Hindlimb muscle (tissue), 1 donor: ENCODE data around the gene ZNF580. TPM values are rescaled to one million over a fixed set of nuclear protein-coding genes. Genes with fewer than 3 reads are reported as not detected.
A peak's percentile ranks its signal among the peaks of the same experiment; 100 is the strongest.

Source experiments
- DNase-seq: peaks from one replicate; pipeline ENCODE4 v3.0.0-alpha.2; 2013
- polyA plus RNA-seq: library from polyadenylated mRNA; unstranded; fragments of 120-200 nt; gene quantifications from one replicate; pipeline ENCODE4 v1.2.1, GENCODE V29; 2013; ENCODE audit not compliant: insufficient read length

ZNF580 gene
- polyA plus RNA-seq, 1 donor: 26.0 TPM

DNA sequence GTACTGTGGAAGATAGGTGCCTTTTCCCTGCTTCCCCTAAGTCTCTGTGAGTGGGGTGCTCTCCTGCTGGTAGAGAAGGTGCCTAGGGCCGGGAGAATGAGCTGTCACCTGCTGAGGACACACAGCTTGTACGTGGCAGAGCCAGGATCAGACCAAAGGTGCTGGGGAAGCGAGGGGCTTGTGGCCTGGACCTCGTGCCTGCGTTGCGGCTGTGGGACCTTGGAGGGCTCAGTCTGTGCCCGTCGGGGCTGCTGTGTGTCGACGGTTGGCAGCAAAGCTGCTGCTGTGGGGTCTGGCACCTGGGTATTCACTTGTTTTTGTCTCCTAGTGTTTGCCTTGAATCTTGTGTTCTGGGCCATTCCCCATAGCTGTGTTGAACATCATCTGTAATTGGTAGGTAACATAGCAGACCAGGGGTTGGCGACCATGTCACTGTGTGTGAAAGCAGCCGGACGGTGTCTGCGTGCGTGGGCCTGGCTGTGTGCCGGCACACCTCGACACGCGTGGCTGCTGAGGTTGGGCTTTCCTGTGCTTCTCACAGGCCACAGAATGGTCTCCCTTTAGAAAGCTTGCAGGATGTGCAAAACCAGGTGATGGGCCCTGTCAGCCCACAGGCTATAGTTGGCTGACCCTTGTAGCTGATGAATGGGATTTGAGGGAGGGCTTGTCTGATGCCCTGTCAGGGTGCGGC is 23.2 kb downstream of the ZNF580 start:
- no peak for DNase-seq

DNA sequence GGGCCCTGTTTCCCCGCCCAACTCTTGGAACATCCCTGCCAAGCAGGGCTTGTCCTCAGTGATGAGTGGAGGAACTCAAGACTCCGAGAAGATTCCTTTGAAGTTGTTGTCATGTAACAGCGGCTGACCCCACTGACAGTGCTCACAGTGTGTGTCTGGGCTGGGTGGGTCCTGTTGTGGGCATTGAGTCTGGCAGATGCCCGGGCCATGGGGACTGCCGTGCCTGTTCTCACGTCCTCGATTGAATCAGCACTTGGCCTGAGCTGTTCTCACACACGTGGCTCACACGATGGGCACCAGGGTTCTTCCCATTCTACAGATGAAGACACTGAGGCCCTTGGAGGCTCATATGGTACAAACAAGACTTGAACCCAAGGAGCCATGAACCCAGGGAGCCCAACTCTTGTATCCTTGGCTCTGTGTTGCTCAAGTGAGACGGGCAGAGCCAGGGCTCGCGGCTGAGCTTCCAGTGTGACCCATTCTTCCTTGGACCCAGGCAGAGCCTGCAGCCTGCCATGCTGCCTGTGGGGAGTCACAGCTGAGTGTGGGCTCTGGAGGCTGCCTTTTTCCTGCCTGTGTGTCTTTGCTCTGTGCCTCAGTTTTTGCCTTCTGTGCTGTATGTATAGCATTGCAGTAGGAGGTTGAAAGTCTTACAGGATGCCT is 25.7 kb downstream of the ZNF580 start:
- DNase-seq: no peak

DNA sequence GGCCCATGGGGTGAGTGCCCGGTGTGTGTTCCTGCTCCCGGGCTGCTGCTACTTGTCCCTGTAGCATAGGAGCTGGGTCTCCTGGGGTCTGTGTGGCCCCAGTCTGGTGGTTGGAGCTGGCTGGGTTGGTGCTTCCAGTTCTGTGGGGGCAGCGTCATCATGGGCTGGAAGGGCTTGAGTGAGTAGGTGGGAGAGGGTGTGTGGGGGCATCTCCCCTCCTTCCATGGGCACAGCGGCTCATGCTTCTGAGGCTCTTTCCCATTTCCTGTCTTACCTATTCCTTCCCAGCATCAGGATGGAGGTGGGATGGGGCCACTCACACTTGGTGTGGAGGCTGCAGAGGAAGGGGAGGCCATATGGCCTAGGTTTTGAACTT is 26.2 kb downstream of the ZNF580 start:
- DNase-seq: no peak

DNA sequence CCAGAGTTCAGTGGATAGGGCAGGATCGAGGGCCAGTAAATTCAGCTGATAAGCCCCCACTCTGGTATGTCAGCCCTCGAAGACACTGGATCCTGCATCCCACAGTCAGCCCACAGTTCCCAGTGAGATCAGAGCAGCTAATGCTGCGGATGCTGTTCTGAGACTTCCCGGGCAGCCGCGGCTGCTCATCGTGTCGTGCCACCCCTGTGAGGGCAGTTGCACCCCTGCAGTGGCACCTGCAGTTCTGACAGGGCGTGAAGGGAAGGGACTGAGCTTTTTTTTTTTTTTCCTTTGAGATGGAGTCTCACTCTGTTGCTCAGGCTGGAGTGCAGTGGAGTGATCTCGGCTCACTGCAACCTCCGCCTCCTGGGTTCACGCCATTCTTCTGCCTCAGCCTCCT is 26.7 kb downstream of the ZNF580 start:
- DNase-seq: no peak

DNA sequence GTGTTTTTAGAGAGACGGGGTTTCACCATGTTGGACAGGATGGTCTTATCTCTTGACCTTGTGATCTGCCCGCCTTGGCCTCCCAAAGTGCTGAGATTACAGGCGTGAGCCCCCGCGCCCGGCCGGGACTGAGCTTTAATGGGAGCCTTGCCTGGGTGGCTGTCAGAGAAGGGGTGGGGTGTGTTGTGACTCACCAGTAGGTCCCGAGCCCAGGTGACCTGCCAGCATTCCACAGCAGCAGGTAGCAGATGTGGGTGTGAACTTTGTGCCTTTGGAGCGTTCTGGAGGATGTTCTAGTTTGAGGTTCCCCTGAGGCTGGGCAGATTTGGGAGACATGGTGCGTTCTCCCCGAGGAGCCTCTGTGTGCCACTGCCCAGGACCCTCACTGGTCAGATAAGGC is 27.2 kb downstream of the ZNF580 start:
- no peak for DNase-seq

DNA sequence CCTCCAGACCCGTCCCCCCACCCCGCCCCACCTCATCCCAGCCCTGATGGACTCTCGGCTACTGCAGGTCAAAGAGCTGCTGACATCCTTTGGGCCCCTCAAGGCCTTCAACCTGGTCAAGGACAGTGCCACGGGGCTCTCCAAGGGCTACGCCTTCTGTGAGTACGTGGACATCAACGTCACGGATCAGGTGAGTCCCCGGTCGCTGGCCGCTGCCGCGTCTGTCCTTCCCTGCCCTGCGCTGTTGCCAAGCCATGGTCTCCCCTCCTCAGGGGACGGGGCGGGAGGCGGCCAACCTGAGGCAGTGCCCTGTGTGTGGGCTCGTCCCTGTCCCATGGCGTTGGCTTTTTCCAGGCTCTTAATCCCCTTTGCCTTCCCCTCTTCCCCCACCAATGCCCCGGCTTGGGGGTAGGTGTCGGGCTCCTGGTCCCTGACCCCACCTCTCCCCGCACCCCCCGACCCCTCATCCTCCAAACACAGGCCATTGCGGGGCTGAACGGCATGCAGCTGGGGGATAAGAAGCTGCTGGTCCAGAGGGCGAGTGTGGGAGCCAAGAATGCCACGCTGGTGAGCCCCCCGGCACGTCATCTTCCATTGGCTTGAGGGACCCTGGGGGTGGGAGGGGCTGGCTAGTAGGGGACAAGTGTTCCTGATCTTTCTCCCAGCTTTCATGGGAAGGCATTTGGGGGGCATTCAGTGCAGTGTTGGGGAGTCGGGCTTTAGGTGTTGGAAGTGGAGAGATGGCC is 28.0 kb downstream of the ZNF580 start:
- DNase-seq: no peak

DNA sequence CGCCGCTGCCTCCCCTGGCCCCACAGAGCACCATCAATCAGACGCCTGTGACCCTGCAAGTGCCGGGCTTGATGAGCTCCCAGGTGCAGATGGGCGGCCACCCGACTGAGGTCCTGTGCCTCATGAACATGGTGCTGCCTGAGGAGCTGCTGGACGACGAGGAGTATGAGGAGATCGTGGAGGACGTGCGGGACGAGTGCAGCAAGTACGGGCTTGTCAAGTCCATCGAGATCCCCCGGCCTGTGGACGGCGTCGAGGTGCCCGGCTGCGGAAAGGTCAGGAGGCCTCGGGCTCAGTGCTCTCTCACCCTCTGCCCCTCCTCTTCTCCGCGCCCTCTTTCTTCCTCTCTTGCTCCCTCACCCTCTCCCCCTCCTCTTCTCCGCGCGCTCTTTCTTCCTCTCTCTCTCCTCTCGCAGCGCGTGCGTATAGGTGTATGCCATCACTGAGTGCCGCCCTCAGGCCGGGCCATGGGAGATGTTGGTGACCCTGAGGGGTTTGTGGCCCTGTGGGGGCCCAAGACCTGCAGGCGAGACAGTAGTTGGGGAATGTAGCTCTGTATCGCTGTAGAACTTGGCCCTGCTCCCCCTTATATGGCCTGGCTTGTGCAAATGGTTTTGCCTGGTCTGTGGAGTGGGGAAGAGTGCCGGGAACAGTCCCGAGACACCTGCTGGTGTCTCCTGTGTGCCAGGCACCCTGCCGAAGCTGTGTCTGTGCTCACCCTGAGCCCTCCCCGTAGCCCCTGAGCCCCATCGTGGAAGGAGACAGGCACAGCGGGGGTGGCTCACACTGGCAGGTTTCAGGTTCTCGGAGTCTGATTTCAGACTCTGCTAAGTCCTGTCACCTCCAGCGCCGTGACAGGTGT is 28.8 kb downstream of the ZNF580 start:
- DNase-seq: no peak

DNA sequence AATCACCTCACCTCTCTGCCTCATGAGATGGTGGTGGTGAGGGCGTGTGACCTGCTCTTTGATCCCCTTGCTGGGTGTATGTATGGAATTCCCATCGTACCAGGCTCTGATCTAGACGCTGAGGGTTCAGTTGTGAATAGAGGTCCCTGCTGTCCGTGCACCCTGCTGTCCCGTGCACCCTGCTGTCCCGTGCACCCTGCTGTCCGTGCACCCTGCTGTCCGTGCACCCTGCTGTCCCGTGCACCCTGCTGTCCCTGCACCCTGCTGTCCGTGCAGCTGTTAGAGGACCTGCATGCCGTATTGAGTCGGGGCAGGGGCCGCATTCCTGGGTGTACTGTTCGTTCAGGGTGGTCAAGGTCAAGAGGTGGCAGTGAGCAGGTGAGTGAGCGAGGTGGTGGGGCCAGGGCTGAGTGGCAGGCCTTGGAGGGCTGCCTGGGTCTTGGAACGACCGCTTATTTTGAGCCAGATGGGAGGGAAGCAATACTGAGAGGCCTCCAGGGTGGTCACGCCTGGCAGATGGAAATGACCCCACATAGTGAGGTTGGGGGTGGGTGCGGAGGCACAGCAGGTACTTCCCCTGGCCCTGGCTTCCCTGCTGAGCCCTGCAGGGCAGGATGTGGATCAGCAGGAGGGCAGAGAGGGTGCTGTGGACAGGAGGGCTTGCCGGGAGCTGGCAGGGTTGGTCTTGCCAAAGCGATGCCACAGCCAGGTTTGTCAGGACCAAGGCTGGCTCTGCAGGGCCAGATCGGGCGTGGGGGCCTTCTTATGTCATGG is 29.7 kb downstream of the ZNF580 start:
- DNase-seq: no peak

DNA sequence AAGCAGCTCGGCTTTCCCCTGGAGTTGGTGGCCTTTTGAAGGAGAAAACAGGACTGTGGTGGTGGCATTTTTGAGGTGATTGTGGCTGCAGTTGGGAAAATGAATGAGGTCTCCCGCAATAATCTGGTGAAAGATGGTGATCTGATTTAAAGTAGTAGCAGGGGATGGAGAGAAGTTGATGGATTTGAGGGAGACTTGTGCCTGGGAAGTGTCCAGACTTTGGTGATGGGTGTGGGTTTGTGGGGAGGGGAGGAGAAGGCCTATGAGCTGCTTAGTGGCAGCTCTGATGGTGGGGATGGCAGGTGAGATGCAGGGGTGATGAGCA is 30.2 kb downstream of the ZNF580 start:
- DNase-seq: no peak

DNA sequence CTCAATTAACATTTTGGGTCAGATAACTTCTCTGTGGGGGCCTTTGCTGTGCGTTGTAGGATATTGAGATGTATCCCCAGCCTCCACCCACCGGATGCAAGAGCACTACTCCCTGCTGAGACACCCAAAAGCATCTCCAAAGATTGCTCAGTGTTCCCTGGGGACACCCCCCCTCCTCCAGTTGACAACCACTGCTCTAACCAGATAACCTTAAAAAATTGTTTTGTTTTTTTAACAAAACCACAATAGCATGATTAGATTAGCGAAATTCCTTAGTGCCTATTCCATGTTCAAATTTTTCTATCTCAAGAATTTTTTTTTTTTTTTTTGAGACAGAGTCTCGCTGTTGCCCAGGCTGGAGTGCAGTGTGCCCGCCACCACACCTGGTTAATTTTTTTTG is 31.6 kb downstream of the ZNF580 start:
- DNase-seq: no peak

DNA sequence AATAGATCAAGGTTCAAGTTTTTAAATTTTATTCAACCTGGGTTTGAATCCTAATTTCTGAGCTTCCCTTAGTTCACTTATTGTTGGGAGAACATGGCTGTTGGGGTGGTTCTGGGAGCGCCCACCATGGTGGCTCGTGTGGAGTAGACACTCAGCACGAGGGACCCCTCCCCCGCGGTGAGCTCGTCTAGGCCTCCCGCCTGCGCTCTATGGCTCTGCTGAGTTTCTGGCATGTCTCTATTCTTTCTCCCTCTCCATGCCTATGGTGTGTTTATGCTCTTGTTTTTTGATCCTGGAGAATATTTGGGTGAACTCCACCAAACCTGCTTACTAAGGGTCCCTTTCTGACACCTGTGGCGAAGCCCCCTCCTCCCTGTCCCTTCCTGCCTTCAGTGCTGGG is 32.7 kb downstream of the ZNF580 start:
- DNase-seq: no peak

DNA sequence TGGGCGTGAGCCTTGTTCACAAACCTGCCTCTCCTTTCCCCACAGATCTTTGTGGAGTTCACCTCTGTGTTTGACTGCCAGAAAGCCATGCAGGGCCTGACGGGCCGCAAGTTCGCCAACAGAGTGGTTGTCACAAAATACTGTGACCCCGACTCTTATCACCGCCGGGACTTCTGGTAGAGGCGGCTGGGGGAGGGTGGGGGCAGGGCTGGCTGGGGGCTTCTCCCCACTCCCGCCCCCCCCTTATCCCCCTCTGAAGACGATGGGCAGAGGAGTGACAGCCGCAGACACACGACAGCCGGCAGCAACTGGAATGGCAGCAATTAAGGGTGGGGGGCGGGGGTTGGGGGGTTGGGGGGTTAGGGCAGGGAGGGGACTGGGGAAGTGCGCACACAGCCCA is 33.1 kb downstream of the ZNF580 start:
- DNase-seq: no peak

DNA sequence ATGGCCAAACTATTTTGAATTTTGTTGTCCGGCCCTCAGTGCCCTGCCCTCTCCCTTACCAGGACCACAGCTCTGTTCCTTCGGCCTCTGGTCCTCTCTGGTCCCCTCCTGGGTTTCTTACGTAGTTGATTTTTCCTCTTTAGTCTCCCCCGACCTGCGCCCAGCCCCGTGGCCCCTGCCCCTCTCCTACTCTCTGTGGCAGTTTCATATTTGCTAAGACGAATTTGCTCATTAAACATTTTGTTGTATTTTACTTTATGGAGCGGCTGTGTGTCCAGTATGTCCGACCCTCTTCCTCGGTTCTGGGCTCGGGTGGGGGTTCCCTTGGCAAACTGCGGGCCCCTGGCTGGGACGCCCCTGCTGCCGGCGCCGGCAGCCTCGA is 33.6 kb downstream of the ZNF580 start:
- no peak for DNase-seq

DNA sequence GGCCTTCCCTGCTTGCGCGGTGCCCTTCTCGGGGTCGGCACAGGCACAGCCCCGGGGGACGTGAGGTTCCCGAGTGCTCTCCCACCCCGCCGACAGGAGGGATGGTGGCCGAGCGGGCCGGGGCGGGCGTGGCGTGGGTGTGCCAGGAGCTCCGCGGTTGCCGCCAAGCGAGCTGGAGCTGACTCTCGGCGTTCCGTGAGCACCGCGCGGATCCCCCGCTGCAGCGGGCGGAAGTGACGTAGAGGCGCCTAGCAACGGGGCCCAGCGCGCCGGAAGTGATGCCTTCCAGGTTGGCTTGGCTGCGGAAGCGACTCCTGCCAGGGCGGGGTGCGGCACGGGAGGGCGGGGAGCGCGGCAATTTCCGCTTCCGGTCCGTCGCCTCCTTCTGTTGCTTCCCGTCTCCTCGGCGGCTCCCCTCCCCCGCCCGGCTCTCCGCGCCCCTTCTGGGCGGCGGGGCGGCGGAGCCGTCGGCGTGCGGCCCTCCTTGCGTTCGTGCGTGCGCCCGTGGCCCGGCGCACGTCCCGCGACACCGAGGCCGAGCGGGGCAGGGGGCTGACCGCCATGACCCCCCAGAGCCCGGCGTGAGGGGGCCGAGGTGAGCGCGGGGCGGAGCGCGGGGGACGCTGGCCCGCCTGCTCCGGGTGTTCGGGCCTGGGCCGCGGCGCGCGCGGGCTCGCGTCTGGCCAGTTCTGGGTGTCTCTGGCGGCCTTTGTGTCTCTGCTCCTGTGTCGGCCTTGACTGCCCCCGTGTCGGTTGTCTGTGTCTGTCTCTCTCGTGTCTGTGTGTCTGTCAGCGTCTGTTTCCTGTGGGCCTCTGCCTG is 34.2 kb downstream of the ZNF580 start, which contains the start of gene EPN1:
TSS of gene EPN1 (plus strand) at position 386 of the 820 bp plus-strand sequence. CDS start 3,402 bp downstream, outside the sequence.
- peak; percentile 96 for DNase-seq

DNA sequence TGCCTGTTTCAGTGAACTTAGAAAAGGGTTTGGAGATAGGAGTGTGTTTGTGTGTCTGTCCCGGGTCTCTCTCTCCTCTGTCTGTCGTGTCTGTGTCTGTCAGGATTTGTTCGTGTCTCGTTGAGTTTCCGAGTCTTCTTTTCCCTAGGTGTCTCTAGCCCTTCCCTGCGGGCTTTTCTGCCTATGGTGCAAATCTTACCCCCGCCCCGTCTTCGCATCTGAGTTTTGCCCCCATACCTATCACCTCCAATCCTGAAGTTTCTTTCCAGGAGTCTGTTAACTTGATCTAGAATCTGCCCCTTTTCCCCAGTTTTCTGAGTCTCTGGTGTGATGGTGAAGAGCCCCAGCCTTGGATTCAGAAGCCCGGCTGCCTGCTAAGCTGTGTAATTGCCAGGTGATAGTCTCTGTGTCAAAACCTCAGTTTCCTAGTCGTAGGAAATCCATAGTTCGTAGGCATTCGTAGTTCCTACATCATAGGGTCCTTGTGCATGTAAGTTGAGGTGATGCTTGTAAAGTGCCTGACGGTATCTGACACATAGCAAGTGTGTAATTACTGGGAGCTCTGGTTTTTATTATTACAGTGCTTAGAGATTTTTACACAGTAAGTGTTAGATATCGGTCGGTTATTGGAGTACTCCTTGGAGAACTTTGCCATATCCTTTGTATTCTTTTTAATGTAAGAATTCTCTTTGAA is 35.0 kb downstream of the ZNF580 start:
- no peak for DNase-seq

DNA sequence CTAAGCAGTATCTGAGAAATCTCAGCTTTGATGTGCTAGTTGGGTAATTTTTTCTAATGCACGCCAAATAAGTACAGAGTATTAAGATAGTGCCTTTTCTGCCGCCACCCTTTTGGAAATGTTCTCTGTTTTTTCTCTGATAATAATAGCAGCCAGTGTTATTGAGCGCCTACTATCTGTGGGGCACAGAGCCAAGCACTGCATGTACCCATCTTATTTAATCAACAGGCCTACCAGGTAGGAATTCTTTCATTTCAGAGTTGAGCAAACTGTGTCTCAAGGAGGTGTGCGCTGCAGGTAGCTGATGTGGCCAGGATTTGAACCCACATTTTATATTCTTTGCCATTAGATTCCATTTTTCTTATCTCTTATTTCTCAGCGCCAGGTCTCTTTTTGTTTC is 35.6 kb downstream of the ZNF580 start:
- no peak for DNase-seq

DNA sequence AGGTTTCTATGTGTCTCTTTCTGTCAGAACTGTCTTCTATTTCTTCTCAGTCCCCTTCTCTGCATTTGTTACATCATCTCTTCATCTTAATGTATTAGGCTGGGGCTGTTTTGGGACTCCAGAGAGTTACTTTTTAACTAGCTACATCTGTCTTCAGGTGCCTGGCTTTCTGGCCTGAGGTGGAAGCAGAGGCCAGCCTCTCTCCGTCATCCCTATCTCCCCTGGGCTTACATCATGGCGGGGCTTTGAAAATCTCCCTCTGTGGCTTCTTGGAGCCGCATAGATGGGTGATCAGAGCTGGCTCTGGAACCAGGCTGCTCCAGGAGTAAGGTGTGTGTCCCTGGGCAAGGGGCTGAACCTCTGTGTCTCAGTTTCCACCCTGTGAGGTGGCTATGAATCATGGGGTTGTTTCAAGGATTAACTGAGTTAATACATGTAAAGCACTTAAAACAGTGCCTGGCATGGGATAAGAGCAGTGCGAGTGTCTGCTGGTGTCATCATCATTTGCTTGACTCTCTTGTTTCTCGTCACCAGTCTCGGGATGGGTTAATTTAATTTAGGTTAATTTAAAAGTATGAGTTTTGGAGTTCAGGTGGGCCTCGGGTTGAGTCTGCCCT is 36.2 kb downstream of the ZNF580 start:
- no peak for DNase-seq

DNA sequence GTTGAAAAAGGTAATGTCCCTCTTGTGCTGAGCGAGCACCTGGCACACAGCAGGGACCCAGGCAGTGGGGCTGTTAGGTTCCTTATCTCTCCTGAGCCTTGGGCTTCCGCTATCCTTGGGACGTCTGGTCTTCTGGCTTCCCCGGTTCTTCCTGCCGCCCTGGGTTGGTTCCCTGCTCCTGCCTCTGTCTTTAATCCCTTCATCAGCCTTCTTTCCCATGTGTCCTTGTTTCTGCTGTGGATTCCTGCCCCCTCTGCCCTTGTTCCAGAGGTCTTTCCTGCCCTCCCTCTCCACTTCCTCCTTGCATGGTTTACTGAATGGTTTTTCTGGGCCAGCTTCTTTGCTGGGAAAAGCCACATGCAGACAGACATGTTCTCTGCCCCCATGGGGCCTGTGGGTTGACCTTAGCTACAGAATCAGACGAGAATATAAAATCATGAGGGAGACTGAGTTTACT is 36.8 kb downstream of the ZNF580 start:
- no peak for DNase-seq

DNA sequence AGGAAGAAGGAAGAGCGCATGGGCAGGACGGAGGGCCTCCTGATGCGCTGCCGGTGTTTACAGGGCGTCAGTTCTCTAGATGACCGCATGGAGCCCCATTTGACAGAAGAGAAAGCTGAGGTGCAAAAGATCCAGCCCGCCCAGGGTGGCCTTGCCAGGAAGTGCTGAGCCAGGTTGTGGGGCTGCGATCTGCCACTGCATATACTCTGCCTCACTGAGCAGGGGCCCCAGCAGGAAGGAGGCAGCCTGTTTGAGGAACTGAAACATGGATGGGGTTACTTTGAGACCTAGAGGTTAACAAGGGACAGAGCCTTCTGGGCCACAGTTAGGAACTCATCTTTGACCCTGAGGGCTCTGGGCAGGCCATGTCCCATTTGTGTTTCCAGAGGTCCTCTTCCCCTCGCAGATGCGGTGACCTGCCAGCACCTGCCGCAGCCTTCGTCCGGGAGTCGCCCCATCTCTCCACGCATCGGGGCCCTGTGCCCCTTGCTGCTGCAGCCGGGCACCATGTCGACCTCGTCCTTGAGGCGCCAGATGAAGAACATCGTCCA is 37.4 kb downstream of the ZNF580 start:
- peak; percentile 31 for DNase-seq
